ENCODE measurements around the gene CCIN. TPM values are rescaled to one million over a fixed set of nuclear protein-coding genes. Genes with fewer than 3 reads are reported as not detected.
A peak's percentile ranks its signal among the peaks of the same experiment; 100 is the strongest.

CCIN gene
- polyA plus RNA-seq, 3 donors = 0.11 to 2.3 (median 0.35) TPM

DNA sequence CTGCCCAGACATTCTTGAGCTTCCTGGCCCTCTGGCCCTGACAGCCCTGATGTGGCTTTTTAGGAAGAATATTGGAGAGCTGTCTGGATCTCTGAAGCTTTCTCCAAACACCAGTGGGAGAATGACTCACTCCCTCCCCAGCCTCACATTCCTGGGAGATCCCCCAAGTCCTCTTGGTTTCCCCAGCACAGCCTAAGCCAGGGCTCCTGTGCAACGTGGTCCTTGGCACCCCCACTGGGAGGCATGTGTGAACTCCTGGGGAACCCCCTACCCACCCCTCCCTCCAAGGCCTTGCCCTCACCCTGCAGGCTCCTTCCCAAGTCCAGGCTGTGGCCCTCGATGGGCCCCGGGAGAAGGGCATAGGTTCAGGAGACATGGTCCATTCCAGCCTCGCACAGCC is 20.0 kb upstream of the CCIN start:
- H3K27ac Mint-ChIP-seq = peak overlapping the region; percentile 89 to 100 (median 100)

DNA sequence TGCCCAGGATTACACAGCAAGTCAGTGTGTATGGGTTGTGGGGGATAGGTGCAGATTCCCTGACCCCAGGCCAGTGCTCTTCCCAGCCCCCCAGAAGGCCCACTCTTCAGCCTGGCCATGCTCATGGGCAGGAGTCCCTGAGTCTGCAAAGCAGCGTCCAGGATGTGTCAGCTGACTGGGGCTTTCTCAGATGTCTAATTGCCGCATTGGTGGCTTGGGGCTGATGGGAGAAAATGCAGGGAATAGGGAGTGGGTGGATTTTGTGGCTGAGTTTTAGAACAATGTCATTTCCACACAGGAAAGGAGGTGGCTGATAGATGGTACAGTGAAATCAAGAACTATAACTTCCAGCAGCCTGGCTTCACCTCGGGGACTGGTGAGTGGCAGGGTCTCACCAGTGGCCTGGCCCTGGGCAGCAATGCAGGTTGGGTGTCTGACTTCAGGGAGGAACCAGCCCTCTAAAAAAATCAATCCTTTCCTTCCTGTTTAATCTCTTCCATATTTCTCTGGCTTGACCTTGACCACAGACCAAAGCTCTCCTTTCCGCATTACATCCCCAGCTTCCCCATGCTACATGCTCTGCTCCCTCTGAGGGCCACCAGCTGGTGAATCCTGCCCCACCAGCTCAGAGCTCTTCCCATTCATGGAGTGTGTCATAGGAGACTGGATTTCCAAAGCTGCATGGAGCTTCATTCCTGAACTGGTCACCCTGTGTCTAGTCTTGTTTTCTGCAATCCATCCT is 18.4 kb upstream of the CCIN start:
- Histone ChIP-seq H3K4me1 (ENCODE audit: control insufficient read depth in 1 of 2, insufficient read depth in 2 of 2, low read length in 2 of 2) (peaks cover 99 to 100% of the 10 kb centered on the region in 2 donors), H2AFZ (ENCODE audit: insufficient read depth, low read depth, low read length, poor library complexity, severe bottlenecking) (no peak overlapping the region), H3K27ac (ENCODE audit: low read depth in 1 of 2, low read length in 2 of 2) (peak overlapping the region; percentile 97 to 99), H3K27me3 (ENCODE audit: control insufficient read depth in 2 of 2, insufficient read depth in 2 of 2, low read length in 2 of 2) (no peaks in the 10 kb centered on the region), H3K79me2 (ENCODE audit: insufficient read depth, low read length) (peaks cover 58% of the 10 kb centered on the region), H3K4me3 (replicated peaks in 1 of 3; ENCODE audit: low read depth in 2 of 3, low read length in 3 of 3) (peak overlapping the region in 1 of 3 experiments; percentile 52), H3K36me3 (replicated peaks in 1 of 2; ENCODE audit: control insufficient read depth in 1 of 2, insufficient read depth in 2 of 2, low read length in 2 of 2) (peaks cover 32 to 55% of the 10 kb centered on the region in 2 donors), H3K4me2 (replicated peaks; ENCODE audit: extremely low read depth, low read length, poor library complexity, severe bottlenecking) (peak overlapping the region; percentile 67), H4K20me1 (ENCODE audit: insufficient read depth, low read length) (peaks cover 30% of the 10 kb centered on the region), H3K9me3 (replicated peaks in 1 of 2; ENCODE audit: control insufficient read depth in 1 of 2, insufficient read depth in 1 of 2, low read length in 2 of 2) (peaks cover 0 to 2% of the 10 kb centered on the region in 2 donors), H3K9ac (ENCODE audit: insufficient read depth, low read length, poor library complexity, severe bottlenecking) (peak overlapping the region; percentile 89)
- Mint-ChIP-seq H3K4me3 (peak overlapping the region; percentile 62 to 87), H3K27me3 (ENCODE audit: low read depth in 3 of 3) (peaks cover 0 to 2% (median 0%) of the 10 kb centered on the region in 3 donors), H3K9me3 (peaks cover 0 to 2% (median 0%) of the 10 kb centered on the region in 7 donors), H3K27ac (peak overlapping the region; percentile 98 to 100 (median 100)), H3K36me3 (peaks cover 61 to 85% of the 10 kb centered on the region in 2 donors), H3K4me1 (peaks cover 90% of the 10 kb centered on the region)
- TF ChIP-seq, protein P1, sequence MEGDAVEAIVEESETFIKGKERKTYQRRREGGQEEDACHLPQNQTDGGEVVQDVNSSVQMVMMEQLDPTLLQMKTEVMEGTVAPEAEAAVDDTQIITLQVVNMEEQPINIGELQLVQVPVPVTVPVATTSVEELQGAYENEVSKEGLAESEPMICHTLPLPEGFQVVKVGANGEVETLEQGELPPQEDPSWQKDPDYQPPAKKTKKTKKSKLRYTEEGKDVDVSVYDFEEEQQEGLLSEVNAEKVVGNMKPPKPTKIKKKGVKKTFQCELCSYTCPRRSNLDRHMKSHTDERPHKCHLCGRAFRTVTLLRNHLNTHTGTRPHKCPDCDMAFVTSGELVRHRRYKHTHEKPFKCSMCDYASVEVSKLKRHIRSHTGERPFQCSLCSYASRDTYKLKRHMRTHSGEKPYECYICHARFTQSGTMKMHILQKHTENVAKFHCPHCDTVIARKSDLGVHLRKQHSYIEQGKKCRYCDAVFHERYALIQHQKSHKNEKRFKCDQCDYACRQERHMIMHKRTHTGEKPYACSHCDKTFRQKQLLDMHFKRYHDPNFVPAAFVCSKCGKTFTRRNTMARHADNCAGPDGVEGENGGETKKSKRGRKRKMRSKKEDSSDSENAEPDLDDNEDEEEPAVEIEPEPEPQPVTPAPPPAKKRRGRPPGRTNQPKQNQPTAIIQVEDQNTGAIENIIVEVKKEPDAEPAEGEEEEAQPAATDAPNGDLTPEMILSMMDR (IDR thresholded peaks at IDR 0.05) = no peak
- intact Hi-C loops (cut with micrococcal nuclease) = loop anchor here in 1 of 2 donors (2.0 to 5.0 kb wide), 2 partner anchors 14 to 48 kb away; partner anchors contain the start of gene GLIPR2
- DNase-seq = peak; percentile 49 to 76 (median 71)
- WGBS (ENCODE audit: insufficient coverage) = 0% methylated on average over 2 of the region's 4 CpGs

More for the DNA sequence above, 20.0 kb upstream of the CCIN start:
- peaks cover 0 to 3% of the 10 kb centered on the region in 2 donors for H3K9me3 ChIP-seq (replicated peaks in 1 of 2; ENCODE audit: control insufficient read depth in 1 of 2, insufficient read depth in 1 of 2, low read length in 2 of 2)
- H2AFZ ChIP-seq (ENCODE audit: insufficient read depth, low read depth, low read length, poor library complexity, severe bottlenecking) = no peak overlapping the region
- WGBS (ENCODE audit: insufficient coverage) = 80% methylated on average over 1 of the region's 4 CpGs
- intact Hi-C loops (cut with micrococcal nuclease) = no loop called here
- peak overlapping the region in 1 of 3 experiments; percentile 39 for H3K4me3 ChIP-seq (replicated peaks in 1 of 3; ENCODE audit: low read depth in 2 of 3, low read length in 3 of 3)
- H3K36me3 ChIP-seq (replicated peaks in 1 of 2; ENCODE audit: control insufficient read depth in 1 of 2, insufficient read depth in 2 of 2, low read length in 2 of 2) = peaks cover 29 to 55% of the 10 kb centered on the region in 2 donors
- Mint-ChIP-seq H3K9me3 (peaks cover 0 to 3% (median 1%) of the 10 kb centered on the region in 7 donors), H3K36me3 (peaks cover 68 to 89% of the 10 kb centered on the region in 2 donors), H3K4me1 (peaks cover 92% of the 10 kb centered on the region), H3K27me3 (ENCODE audit: low read depth in 3 of 3) (peaks cover 0 to 3% (median 2%) of the 10 kb centered on the region in 3 donors), H3K4me3 (no peak overlapping the region)
- H3K27ac ChIP-seq (ENCODE audit: low read depth in 1 of 2, low read length in 2 of 2) = peak overlapping the region; percentile 97 to 99
- peaks cover 64% of the 10 kb centered on the region for H3K79me2 ChIP-seq (ENCODE audit: insufficient read depth, low read length)
- peak in 1 of 3 donors; percentile 77 for DNase-seq
- peak overlapping the region; percentile 47 for H3K4me2 ChIP-seq (replicated peaks; ENCODE audit: extremely low read depth, low read length, poor library complexity, severe bottlenecking)
- TF ChIP-seq, protein P1 (IDR thresholded peaks at IDR 0.05) = no peak
- H3K9ac ChIP-seq (ENCODE audit: insufficient read depth, low read length, poor library complexity, severe bottlenecking) = no peak overlapping the region
- peaks cover 100% of the 10 kb centered on the region in 2 donors for H3K4me1 ChIP-seq (ENCODE audit: control insufficient read depth in 1 of 2, insufficient read depth in 2 of 2, low read length in 2 of 2)
- peaks cover 45% of the 10 kb centered on the region for H4K20me1 ChIP-seq (ENCODE audit: insufficient read depth, low read length)
- H3K27me3 ChIP-seq (ENCODE audit: control insufficient read depth in 2 of 2, insufficient read depth in 2 of 2, low read length in 2 of 2) = no peaks in the 10 kb centered on the region

Measured in CD14-positive monocyte (primary cell).